Panc1 (cell line): ENCODE data around the gene RFT1.

Experiments used
- POLR2AphosphoS5 ChIP-seq: IDR thresholded peaks from 2 replicates; pipeline ENCODE4 v1.6.1; 2012; ENCODE audit warnings: mild to moderate bottlenecking, low read depth, low read length, moderate library complexity
- TF ChIP-seq, protein P1 (sequence below): fragments of 450-650 bp; IDR thresholded peaks from 2 replicates; pipeline ENCODE4 v1.5.1; 2017; ENCODE audit warnings: mild to moderate bottlenecking

DNA sequence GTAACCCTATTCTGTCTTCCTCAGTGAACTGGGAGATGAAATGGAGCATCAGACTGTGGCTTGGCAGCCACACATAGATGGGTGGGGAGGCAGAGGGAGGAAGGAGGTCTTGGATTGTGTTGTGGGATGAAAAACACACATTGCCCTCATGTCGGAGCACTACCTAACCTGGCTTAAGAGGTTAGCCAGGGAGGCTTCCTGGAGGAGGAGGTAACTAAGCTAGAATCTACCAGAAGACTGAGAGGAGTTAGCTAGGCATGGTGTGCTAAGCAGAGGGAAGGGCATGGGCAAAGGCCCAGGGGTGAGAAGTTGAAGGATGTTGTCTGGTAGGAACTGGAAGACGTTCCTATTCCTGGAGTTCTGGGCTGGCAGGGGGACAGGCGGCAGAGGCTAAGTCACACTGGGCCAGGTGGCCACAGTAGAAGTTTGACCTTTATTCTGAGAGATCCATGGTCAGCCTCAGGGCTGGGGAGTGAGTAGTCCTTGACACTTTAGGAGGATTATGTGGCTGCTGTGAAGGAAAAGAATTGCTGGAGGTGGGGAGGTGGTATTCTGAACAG is 23.1 kb upstream of the RFT1 start:
- TF ChIP-seq, protein P1, sequence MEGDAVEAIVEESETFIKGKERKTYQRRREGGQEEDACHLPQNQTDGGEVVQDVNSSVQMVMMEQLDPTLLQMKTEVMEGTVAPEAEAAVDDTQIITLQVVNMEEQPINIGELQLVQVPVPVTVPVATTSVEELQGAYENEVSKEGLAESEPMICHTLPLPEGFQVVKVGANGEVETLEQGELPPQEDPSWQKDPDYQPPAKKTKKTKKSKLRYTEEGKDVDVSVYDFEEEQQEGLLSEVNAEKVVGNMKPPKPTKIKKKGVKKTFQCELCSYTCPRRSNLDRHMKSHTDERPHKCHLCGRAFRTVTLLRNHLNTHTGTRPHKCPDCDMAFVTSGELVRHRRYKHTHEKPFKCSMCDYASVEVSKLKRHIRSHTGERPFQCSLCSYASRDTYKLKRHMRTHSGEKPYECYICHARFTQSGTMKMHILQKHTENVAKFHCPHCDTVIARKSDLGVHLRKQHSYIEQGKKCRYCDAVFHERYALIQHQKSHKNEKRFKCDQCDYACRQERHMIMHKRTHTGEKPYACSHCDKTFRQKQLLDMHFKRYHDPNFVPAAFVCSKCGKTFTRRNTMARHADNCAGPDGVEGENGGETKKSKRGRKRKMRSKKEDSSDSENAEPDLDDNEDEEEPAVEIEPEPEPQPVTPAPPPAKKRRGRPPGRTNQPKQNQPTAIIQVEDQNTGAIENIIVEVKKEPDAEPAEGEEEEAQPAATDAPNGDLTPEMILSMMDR, result no peak
- no peak for TF ChIP-seq POLR2AphosphoS5
